ENCODE data around the gene MRGPRX2. TPM values are rescaled to one million over a fixed set of nuclear protein-coding genes. Genes with fewer than 3 reads are reported as not detected.

MRGPRX2 gene
- total RNA-seq: not detected in 2 replicates

DNA sequence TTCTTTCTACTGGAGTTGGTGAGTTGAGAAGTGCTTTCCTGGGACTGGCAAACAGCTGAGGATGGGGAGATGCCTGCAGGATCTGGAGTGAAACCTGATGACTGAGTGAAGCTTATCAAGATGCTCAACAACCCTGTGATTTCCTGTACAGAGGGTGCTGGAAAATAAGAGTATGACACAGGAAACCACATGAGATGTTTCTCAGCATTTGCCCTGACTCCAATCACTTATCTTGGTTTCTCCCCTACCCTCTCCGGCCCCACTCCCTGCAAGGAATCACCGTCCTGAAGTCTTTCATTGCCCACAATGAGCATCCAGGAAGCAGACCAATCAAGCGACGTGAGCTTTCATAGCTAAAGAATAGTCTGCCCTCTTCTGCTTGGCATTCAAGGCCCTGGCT is at the start of gene MRGPRX2:
MRGPRX2 (minus strand) TSS at position 89 of the 400 bp plus-strand sequence. CDS start 4,315 bp downstream, outside the sequence.
- Histone ChIP-seq H3K4me2 (ENCODE audit: insufficient read depth, low read length) (no peak within 1 kb of the TSS), H3K9me3 (ENCODE audit: low read depth, low read length) (no peaks in the 10 kb centered on the region), H3K36me3 (ENCODE audit: insufficient read depth, low read length) (no peaks in the 10 kb centered on the region), H2AFZ (ENCODE audit: low read length) (no peak within 1 kb of the TSS), H3K4me1 (ENCODE audit: insufficient read depth, low read length) (no peaks in the 10 kb centered on the region), H3K27me3 (ENCODE audit: insufficient read depth, low read length) (peaks cover 50% of the 10 kb centered on the region), H3K4me3 (ENCODE audit: insufficient read depth, low read length) (no peak within 1 kb of the TSS), H3K27ac (ENCODE audit: low read depth, low read length) (no peak within 1 kb of the TSS), H3K79me2 (ENCODE audit: insufficient read depth, low read length) (no peaks in the 10 kb centered on the region), H4K20me1 (ENCODE audit: insufficient read depth, low read length) (no peaks in the 10 kb centered on the region)
- TF ChIP-seq, protein P1, sequence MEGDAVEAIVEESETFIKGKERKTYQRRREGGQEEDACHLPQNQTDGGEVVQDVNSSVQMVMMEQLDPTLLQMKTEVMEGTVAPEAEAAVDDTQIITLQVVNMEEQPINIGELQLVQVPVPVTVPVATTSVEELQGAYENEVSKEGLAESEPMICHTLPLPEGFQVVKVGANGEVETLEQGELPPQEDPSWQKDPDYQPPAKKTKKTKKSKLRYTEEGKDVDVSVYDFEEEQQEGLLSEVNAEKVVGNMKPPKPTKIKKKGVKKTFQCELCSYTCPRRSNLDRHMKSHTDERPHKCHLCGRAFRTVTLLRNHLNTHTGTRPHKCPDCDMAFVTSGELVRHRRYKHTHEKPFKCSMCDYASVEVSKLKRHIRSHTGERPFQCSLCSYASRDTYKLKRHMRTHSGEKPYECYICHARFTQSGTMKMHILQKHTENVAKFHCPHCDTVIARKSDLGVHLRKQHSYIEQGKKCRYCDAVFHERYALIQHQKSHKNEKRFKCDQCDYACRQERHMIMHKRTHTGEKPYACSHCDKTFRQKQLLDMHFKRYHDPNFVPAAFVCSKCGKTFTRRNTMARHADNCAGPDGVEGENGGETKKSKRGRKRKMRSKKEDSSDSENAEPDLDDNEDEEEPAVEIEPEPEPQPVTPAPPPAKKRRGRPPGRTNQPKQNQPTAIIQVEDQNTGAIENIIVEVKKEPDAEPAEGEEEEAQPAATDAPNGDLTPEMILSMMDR (IDR thresholded peaks at IDR 0.05; ENCODE audit: extremely low read depth, low read depth, low read length): no peak
- DNase-seq (ENCODE audit: insufficient read length, low spot score, missing footprints): no peak

DNA sequence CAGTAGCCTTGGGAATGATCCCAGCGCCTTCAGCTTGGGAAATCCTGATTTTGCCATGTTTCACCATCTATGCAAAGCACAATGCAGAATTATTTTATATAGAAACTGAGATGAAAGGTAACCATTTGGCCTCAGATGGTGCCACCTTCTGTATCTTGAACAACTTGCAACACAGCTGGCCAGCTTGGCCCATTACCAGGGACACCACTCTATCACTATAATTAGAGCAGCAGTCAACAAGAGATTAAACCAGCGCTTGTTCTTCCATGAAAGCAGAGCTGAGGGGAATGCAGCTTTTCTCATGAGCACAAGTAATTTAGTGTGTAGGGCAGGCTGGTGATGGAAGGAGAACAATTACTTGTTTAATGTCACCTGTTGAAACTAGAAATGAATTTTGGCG is 49.8 kb upstream of the MRGPRX2 start:
- H3K9me3 ChIP-seq (ENCODE audit: low read depth, low read length): no peaks in the 10 kb centered on the region
- H3K4me2 ChIP-seq (ENCODE audit: insufficient read depth, low read length): no peak overlapping the region
- TF ChIP-seq, protein P1 (IDR thresholded peaks at IDR 0.05; ENCODE audit: extremely low read depth, low read depth, low read length): no peak
- H3K4me1 ChIP-seq (ENCODE audit: insufficient read depth, low read length): no peaks in the 10 kb centered on the region
- H2AFZ ChIP-seq (ENCODE audit: low read length): no peak overlapping the region
- H3K79me2 ChIP-seq (ENCODE audit: insufficient read depth, low read length): no peaks in the 10 kb centered on the region
- H4K20me1 ChIP-seq (ENCODE audit: insufficient read depth, low read length): no peaks in the 10 kb centered on the region
- H3K4me3 ChIP-seq (ENCODE audit: insufficient read depth, low read length): no peak overlapping the region
- no peak overlapping the region for H3K27ac ChIP-seq (ENCODE audit: low read depth, low read length)
- H3K36me3 ChIP-seq (ENCODE audit: insufficient read depth, low read length): no peaks in the 10 kb centered on the region
- H3K27me3 ChIP-seq (ENCODE audit: insufficient read depth, low read length): peaks cover 51% of the 10 kb centered on the region
- DNase-seq (ENCODE audit: insufficient read length, low spot score, missing footprints): no peak

DNA sequence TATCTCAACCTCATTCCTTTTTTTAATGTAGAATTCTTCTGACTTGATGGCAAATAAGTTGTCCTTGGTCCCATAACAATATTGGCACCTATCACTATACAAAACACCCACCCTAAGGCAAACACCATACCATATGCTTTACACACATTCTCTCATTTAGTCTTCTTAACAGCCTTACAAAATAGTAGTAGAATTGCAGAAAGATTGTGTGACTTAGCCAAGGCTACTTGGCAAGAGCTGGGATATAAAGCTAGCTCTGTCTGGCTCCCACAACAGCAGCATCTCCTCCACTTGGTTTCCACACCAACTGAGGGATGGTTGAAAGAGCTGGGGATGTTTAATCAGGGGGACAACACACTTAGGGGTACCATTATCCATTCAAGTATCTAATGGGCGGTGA is 46.6 kb upstream of the MRGPRX2 start:
- H3K4me1 ChIP-seq (ENCODE audit: insufficient read depth, low read length): no peaks in the 10 kb centered on the region
- H3K9me3 ChIP-seq (ENCODE audit: low read depth, low read length): no peaks in the 10 kb centered on the region
- H3K4me2 ChIP-seq (ENCODE audit: insufficient read depth, low read length): no peak overlapping the region
- no peak overlapping the region for H2AFZ ChIP-seq (ENCODE audit: low read length)
- H4K20me1 ChIP-seq (ENCODE audit: insufficient read depth, low read length): no peaks in the 10 kb centered on the region
- H3K27me3 ChIP-seq (ENCODE audit: insufficient read depth, low read length): peaks cover 49% of the 10 kb centered on the region
- TF ChIP-seq, protein P1 (IDR thresholded peaks at IDR 0.05; ENCODE audit: extremely low read depth, low read depth, low read length): no peak
- no peaks in the 10 kb centered on the region for H3K36me3 ChIP-seq (ENCODE audit: insufficient read depth, low read length)
- no peak overlapping the region for H3K4me3 ChIP-seq (ENCODE audit: insufficient read depth, low read length)
- no peaks in the 10 kb centered on the region for H3K79me2 ChIP-seq (ENCODE audit: insufficient read depth, low read length)
- DNase-seq (ENCODE audit: insufficient read length, low spot score, missing footprints): no peak
- no peak overlapping the region for H3K27ac ChIP-seq (ENCODE audit: low read depth, low read length)

DNA sequence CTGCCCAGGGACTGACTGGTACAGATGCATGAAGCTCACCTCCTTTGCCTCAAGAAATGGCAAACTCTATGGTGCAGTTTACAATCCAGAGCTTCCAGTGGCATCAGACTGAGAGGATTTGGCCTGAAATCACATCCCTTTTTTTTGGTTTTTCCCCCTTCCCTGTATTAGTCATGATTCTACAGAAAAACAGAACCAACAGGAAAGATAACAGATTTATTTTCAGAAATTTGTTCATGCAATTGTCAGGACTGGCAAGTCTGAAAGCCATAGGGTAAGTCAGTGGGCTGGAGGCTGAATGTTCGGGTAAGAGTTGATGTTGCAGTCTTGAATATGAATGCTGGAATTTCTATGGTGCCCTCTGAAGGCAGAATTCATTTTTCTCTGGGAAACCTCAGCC is 44.5 kb upstream of the MRGPRX2 start:
- no peaks in the 10 kb centered on the region for H3K36me3 ChIP-seq (ENCODE audit: insufficient read depth, low read length)
- no peaks in the 10 kb centered on the region for H3K79me2 ChIP-seq (ENCODE audit: insufficient read depth, low read length)
- no peaks in the 10 kb centered on the region for H4K20me1 ChIP-seq (ENCODE audit: insufficient read depth, low read length)
- no peak overlapping the region for H3K27ac ChIP-seq (ENCODE audit: low read depth, low read length)
- H3K4me1 ChIP-seq (ENCODE audit: insufficient read depth, low read length): no peaks in the 10 kb centered on the region
- no peak overlapping the region for H2AFZ ChIP-seq (ENCODE audit: low read length)
- no peaks in the 10 kb centered on the region for H3K9me3 ChIP-seq (ENCODE audit: low read depth, low read length)
- H3K4me3 ChIP-seq (ENCODE audit: insufficient read depth, low read length): no peak overlapping the region
- TF ChIP-seq, protein P1 (IDR thresholded peaks at IDR 0.05; ENCODE audit: extremely low read depth, low read depth, low read length): no peak
- DNase-seq (ENCODE audit: insufficient read length, low spot score, missing footprints): no peak
- H3K4me2 ChIP-seq (ENCODE audit: insufficient read depth, low read length): no peak overlapping the region
- peaks cover 52% of the 10 kb centered on the region for H3K27me3 ChIP-seq (ENCODE audit: insufficient read depth, low read length)
